GM12875 (cell line): ENCODE measurements around the gene PALLD.

Experiments
- H3K4me3 ChIP-seq: one replicate; pipeline ENCODE4 v1.5.1; 2011; ENCODE audit warnings: low read depth, low read length, control low read depth
- TF ChIP-seq, protein P1 (sequence below): IDR thresholded peaks from 2 replicates; pipeline ENCODE4 v1.5.1; 2011; ENCODE audit warnings: low read depth, mild to moderate bottlenecking, control low read depth, inconsistent platforms, low read length, moderate library complexity, borderline replicate concordance; ENCODE audit not compliant: insufficient read depth

The PALLD gene

GRCh38 chr4:168569066-168569930, 72.4 kb downstream of the PALLD start:
- TF ChIP-seq, protein P1, sequence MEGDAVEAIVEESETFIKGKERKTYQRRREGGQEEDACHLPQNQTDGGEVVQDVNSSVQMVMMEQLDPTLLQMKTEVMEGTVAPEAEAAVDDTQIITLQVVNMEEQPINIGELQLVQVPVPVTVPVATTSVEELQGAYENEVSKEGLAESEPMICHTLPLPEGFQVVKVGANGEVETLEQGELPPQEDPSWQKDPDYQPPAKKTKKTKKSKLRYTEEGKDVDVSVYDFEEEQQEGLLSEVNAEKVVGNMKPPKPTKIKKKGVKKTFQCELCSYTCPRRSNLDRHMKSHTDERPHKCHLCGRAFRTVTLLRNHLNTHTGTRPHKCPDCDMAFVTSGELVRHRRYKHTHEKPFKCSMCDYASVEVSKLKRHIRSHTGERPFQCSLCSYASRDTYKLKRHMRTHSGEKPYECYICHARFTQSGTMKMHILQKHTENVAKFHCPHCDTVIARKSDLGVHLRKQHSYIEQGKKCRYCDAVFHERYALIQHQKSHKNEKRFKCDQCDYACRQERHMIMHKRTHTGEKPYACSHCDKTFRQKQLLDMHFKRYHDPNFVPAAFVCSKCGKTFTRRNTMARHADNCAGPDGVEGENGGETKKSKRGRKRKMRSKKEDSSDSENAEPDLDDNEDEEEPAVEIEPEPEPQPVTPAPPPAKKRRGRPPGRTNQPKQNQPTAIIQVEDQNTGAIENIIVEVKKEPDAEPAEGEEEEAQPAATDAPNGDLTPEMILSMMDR = no peak
- no peak overlapping the region for H3K4me3 ChIP-seq

DNA sequence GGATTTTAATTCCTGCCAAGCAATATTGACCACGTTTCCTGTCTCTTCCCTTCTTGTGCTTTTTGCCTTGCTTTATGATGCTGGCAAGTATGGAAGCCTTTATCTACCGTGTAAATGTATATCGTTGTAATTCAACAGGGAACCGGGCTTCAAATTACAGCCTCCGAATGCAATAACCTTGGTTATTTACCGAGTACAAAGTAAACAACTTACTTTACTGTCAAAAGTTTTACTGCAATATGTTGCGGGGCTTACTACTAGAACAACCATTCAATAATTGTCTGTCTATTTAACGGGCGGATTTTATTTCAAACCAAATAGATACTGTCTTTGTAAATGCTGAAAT, 73.1 kb downstream of the PALLD start:
- TF ChIP-seq, protein P1 = no peak
- no peak overlapping the region for H3K4me3 ChIP-seq

DNA sequence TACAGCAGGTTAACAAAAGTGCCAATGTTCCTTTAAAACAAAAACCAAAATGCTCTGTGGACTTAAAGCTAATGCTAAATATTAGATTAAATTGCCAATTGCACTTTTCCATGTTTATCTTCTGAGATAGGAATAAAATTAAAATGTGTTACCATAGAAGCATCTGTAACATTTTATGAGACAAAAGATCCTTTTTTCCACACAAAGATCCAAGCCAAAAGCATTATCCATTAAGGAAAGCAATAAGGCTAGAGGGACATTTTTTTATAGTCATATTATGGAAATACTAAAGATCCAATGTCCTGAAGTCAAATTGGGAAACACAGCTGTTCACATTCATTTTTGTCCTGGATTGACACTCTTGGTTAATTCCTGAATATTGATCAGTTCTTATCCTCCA, 73.6 kb downstream of the PALLD start:
- H3K4me3 ChIP-seq = no peak overlapping the region
- TF ChIP-seq, protein P1 = no peak

DNA sequence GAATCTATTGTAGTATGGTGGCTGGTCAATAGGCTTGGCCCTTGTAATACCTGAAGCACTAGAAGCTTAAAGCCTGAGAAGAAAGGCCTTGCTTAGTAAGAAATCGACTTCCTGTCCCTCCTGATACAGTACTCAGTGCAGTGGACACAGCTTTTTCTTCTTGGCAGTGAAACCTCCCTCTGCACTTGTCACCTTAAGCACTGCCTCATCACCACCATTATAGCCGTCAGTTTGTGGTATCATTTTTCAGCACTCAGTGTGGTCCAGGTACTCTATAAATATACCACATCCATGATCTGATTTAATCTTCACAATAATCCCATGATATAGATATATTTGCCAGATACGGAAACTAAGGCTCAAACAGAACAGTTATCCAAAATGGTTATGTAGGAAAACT, 75.2 kb downstream of the PALLD start:
- TF ChIP-seq, protein P1 = no peak
- no peak overlapping the region for H3K4me3 ChIP-seq

GRCh38 chr4:168573870-168574269, 77.0 kb downstream of the PALLD start:
- no peak overlapping the region for H3K4me3 ChIP-seq
- TF ChIP-seq, protein P1 = no peak

GRCh38 chr4:168574581-168575295, 77.9 kb downstream of the PALLD start:
- no peak overlapping the region for H3K4me3 ChIP-seq
- TF ChIP-seq, protein P1 = no peak
